Adrenal gland (tissue), 12 donors: ENCODE data around the gene ANP32A. TPM values are rescaled to one million over a fixed set of nuclear protein-coding genes. Genes with fewer than 3 reads are reported as not detected.

Experiments
- DNase-seq, 7 donors: peaks; one replicate each; pipeline ENCODE4 v3.0.0-alpha.2; 2019 to 2020
- H3K27ac ChIP-seq, 5 donors: fragments of 200-600 bp; sonication (generic) in 4 of 5; 1 replicate in 3 of 5; 2 replicates in 2 of 5; pipeline versions ENCODE4 v1.5.1 to v1.8.0; 2016 to 2020; ENCODE audit warnings: mild to moderate bottlenecking in 1 of 5
- H3K27me3 ChIP-seq: fragments of 200-600 bp; 2 replicates; pipeline ENCODE4 v1.8.0; 2021
- H3K36me3 ChIP-seq, 2 donors: fragments of 200-600 bp; replicated peaks in 1 of 2; 1 replicate in 1 of 2; 2 replicates in 1 of 2; pipeline versions ENCODE4 v1.5.1 to v1.8.0; 2018 to 2022
- H3K4me1 ChIP-seq, 2 donors: fragments of 200-600 bp; replicated peaks in 1 of 2; 1 replicate in 1 of 2; 2 replicates in 1 of 2; pipeline versions ENCODE4 v1.5.1 to v1.8.0; 2018 to 2021
- H3K4me3 ChIP-seq, 4 donors: fragments of 200-600 bp; sonication (generic) in 3 of 4; one replicate each; pipeline ENCODE4 v1.5.1; 2016 to 2018
- H3K9me3 ChIP-seq, 3 donors: fragments of 200-600 bp; sonication (generic) in 1 of 3; replicated peaks in 1 of 3; 1 replicate in 2 of 3; 2 replicates in 1 of 3; pipeline versions ENCODE4 v1.5.1 to v1.8.0; 2016 to 2021
- POLR2A ChIP-seq, 2 donors: fragments of 450-650 bp; IDR thresholded peaks; one replicate each; pipeline ENCODE4 v1.6.1; 2017; ENCODE audit warnings: antibody characterized with exemption in 2 of 2, mild to moderate bottlenecking in 2 of 2, moderate library complexity in 1 of 2
- WGBS, 4 donors: extraction: QIAGEN DNeasy Blood & Tissue Kit in 2 of 4; methylation state at CpG; one replicate each; pipeline versions ENCODE4 v1.1.5 to v1.1.7; 2013 to 2017; 5-methylcytosine and 5-hydroxymethylcytosine counted together
- intact Hi-C, 2 donors: fragments of 100-400 bp; cut with DNase I; formaldehyde crosslinking; loops; one replicate each; pipeline versions ENCODE4 v1.14.1 to v1.15.0; 2022 to 2023
- polyA plus RNA-seq, 3 donors: library from polyadenylated mRNA; stranded (reverse); fragments of 200-250 nt in 2 of 3; fragments of 350-450 nt in 1 of 3; fragmentation: Illumina TruSeq in 1 of 3; extraction: RNeasy Lipid Tissue Mini Kit (QIAGEN cat#74804) in 1 of 3; gene quantifications; one replicate each; pipeline ENCODE4 v1.2.3, GENCODE V29; 2013 to 2014
- total RNA-seq, 9 donors: library from RNA; depleted of rRNA in 4 of 9; stranded (reverse); fragments of >200 nt in 4 of 9; fragments of 120-200 nt in 1 of 9; fragmentation: NEBNext Ultra II Directional in 1 of 9; extraction: Animal tissue kit (Norgen Biotek cat#: 25700) in 1 of 9; gene quantifications; one replicate each; pipeline versions ENCODE4 v1.1.0 to v1.2.4, GENCODE V29; 2013 to 2023
- TF ChIP-seq, protein P1 (sequence below), 6 experiments: fragments of 450-650 bp in 4 of 6; fragments of 200-600 bp in 2 of 6; sonication (generic) in 1 of 6; IDR thresholded peaks; 1 replicate in 5 of 6; 2 replicates in 1 of 6; pipeline versions ENCODE4 v1.5.1 to v1.8.0; 2016 to 2021; ENCODE audit warnings: antibody characterized with exemption in 6 of 6, mild to moderate bottlenecking in 2 of 6, moderate library complexity in 1 of 6
- donor health status: healthy with polysubstance abuse.
- donor health status: Bipolar disorder and iron deficiency.
- donor health status: DM: yes; HTN: yes; CAD: no.
- donor health status: DM: no; HTN: no; CAD: no.
- donor health status: DM: no; HTN: no; CAD: no.
- donor health status: DM: yes; HTN: yes; CAD: no.

The ANP32A gene
- total and polyA plus RNA-seq, 12 donors = 44.5 to 170 (median 79.5) TPM

DNA sequence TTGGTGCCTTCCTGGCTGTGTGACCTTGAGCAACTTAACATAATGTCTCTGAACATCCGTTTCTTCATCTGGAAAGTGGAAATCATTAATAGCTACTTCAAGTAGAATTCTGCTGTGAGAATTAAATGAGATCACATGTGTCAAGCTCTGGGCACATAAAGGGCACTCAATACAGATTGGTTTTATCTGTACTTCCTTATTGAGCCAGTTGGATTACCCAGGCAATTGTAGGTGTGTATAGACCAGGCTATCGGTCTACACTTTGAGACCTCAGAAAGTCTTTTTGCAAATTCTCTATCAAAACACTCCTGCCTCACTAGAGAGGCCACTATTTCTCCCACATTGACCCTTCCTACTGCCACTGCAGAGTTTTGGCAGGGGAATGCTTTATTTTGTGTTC is 47.7 kb downstream of the ANP32A start:
- H3K27me3 ChIP-seq = no peaks in the 10 kb centered on the region
- no peak overlapping the region for H3K4me3 ChIP-seq
- WGBS, 4 donors = 77 to 86% (median 81%) methylated on average over 2 of the region's 2 CpGs
- H3K27ac ChIP-seq = no peak overlapping the region
- H3K4me1 ChIP-seq = peaks cover 0 to 20% of the 10 kb centered on the region in 2 donors
- no peaks in the 10 kb centered on the region for H3K36me3 ChIP-seq
- no peak for DNase-seq
- intact Hi-C loops = no loop called here
- H3K9me3 ChIP-seq = no peaks in the 10 kb centered on the region
- TF ChIP-seq, protein P1, sequence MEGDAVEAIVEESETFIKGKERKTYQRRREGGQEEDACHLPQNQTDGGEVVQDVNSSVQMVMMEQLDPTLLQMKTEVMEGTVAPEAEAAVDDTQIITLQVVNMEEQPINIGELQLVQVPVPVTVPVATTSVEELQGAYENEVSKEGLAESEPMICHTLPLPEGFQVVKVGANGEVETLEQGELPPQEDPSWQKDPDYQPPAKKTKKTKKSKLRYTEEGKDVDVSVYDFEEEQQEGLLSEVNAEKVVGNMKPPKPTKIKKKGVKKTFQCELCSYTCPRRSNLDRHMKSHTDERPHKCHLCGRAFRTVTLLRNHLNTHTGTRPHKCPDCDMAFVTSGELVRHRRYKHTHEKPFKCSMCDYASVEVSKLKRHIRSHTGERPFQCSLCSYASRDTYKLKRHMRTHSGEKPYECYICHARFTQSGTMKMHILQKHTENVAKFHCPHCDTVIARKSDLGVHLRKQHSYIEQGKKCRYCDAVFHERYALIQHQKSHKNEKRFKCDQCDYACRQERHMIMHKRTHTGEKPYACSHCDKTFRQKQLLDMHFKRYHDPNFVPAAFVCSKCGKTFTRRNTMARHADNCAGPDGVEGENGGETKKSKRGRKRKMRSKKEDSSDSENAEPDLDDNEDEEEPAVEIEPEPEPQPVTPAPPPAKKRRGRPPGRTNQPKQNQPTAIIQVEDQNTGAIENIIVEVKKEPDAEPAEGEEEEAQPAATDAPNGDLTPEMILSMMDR (IDR thresholded peaks at IDR 0.05) = no peak
- no peak for TF ChIP-seq POLR2A (IDR thresholded peaks at IDR 0.05)

DNA sequence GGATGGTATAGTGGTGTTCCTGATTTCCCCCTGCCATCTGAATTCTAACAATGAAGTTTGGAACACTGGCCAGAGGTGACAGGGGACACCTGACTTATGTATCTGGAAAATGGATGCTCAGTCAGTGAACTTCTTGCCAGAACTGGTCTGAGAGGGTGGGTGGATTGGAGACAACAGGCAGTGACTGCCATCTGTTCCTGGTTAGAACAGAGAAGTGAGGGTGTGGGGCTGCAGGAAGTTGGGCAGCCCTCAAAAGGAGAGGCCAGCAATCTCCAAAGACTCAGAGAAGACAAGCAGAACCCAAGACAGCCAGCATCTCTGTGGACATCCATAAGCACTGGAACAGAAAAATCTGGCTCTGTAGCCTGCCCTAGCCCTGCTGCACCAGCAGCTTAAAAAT is 50.5 kb downstream of the ANP32A start:
- intact Hi-C loops = no loop called here
- DNase-seq = no peak

DNA sequence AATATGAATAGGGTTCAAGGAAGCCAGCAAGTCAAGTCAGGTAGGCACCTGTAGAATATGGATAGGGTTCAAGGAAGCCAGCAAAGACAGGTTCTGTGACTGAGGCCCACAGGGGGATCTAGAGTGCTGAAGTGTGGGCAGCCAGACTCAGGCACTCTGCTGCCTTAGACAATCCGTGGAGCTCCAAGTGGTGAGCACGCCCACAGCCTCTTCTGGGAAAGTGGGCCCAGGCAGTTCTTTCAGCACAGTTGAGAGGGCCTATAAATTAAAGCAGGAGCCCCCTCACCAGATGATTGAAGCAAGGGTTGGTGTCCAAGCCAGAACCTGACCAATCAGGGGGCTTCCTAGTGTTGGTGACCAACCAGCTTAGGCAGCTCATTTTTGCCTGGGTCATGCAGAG is 51.0 kb downstream of the ANP32A start:
- intact Hi-C loops = no loop called here
- no peaks in the 10 kb centered on the region for H3K4me1 ChIP-seq
- 88 to 100% (median 97%) methylated on average over 2 of the region's 2 CpGs; no CpG with 5 or more reads in 1 of the 4 donors for WGBS, 4 donors
- no peaks in the 10 kb centered on the region for H3K36me3 ChIP-seq
- no peak overlapping the region for H3K27ac ChIP-seq
- H3K27me3 ChIP-seq = no peaks in the 10 kb centered on the region
- no peak for TF ChIP-seq POLR2A (IDR thresholded peaks at IDR 0.05)
- TF ChIP-seq, protein P1 (IDR thresholded peaks at IDR 0.05) = no peak
- H3K4me3 ChIP-seq = no peak overlapping the region
- no peaks in the 10 kb centered on the region for H3K9me3 ChIP-seq
- no peak for DNase-seq

More for the DNA sequence above, 50.5 kb downstream of the ANP32A start:
- no peaks in the 10 kb centered on the region for H3K9me3 ChIP-seq
- TF ChIP-seq, protein P1 (IDR thresholded peaks at IDR 0.05) = no peak
- TF ChIP-seq POLR2A (IDR thresholded peaks at IDR 0.05) = no peak
- peaks cover 0 to 4% of the 10 kb centered on the region in 2 donors for H3K4me1 ChIP-seq
- no peaks in the 10 kb centered on the region for H3K27me3 ChIP-seq
- no peak overlapping the region for H3K4me3 ChIP-seq
- H3K36me3 ChIP-seq = no peaks in the 10 kb centered on the region
- no peak overlapping the region for H3K27ac ChIP-seq

DNA sequence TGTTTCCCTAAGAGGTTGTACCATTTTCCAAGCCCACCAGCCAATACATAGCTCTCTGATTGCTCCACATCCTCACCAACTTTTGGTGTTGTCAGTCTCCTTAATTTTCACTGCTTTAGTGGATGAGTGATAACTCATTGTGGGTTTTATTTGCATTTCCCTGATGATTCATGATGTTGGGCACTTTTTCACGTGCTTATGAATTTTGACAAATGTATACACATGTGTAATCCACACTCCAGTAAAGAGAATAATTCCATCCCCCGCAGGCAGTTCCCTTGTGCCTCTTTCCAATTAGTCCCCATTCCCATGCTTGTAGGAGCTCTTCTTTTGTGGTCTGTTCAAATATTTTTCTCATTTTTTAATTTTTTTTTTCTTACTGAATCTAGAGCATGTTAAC is 52.4 kb downstream of the ANP32A start:
- no peaks in the 10 kb centered on the region for H3K9me3 ChIP-seq
- H3K4me1 ChIP-seq = no peaks in the 10 kb centered on the region
- no peak overlapping the region for H3K27ac ChIP-seq
- TF ChIP-seq, protein P1 (IDR thresholded peaks at IDR 0.05) = no peak
- no peak for TF ChIP-seq POLR2A (IDR thresholded peaks at IDR 0.05)
- WGBS, 4 donors = 13 to 18% (median 14%) methylated on average over 1 to 2 of the region's 2 CpGs
- no peaks in the 10 kb centered on the region for H3K36me3 ChIP-seq
- intact Hi-C loops = no loop called here
- no peak for DNase-seq
- no peak overlapping the region for H3K4me3 ChIP-seq
- H3K27me3 ChIP-seq = no peaks in the 10 kb centered on the region
